Measurements from ENCODE around the gene WIPF2.

WIPF2 gene

GRCh38 chr17:40326014-40326831 lies 107.1 kb downstream of the WIPF2 start:
- no peak for DNase-seq (ENCODE audit: low read depth)

DNA sequence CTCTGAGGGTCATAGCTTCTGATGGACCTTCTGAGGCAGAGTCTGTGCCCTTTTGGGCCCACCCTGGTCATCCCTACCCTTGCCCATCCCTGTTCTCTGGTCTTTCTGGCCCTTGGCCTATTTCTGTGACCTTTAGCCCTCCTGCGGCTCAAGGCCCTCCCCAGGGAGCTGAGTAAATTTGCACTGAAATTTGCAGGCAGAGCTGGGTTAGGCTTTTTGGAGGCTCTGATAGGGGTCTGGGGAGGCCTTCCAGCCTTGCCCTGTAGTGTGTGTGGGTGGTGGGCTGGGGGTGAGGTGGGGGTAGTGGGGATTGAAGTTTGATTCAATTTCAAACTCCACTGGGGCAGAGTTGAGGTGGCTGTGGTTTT lies 107.7 kb downstream of the WIPF2 start:
- no peak for DNase-seq (ENCODE audit: low read depth)

DNA sequence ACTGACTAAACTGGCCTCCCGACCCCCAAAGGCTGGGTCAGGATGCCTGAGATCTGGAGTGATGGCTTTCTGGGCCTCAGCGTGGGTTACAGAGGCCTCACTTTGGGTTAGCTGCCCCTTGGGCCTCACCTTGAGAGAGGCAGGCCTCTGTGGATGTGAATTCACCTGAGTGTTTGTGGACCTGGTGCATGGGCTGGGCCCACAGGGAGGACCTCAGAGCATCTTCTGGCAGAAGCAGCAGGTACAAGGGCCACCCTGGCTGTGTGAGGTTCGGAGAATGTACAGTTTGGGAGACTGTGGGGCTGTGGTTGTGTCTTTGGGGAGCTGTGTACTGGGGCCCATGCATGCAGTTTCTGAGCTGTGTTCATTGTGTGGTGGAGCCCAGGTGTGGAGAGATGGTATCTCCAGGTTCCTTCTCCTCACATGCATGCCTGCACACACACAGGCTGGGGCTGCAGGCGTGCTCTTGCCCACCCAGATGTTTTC lies 108.2 kb downstream of the WIPF2 start:
- DNase-seq (ENCODE audit: low read depth), result no peak

GRCh38 chr17:40327735-40328385 lies 108.8 kb downstream of the WIPF2 start:
- DNase-seq (ENCODE audit: low read depth), result no peak

GRCh38 chr17:40328386-40328766 lies 109.3 kb downstream of the WIPF2 start:
- DNase-seq (ENCODE audit: low read depth), result no peak

GRCh38 chr17:40329839-40330794 lies 111.0 kb downstream of the WIPF2 start:
- no peak for DNase-seq (ENCODE audit: low read depth)

DNA sequence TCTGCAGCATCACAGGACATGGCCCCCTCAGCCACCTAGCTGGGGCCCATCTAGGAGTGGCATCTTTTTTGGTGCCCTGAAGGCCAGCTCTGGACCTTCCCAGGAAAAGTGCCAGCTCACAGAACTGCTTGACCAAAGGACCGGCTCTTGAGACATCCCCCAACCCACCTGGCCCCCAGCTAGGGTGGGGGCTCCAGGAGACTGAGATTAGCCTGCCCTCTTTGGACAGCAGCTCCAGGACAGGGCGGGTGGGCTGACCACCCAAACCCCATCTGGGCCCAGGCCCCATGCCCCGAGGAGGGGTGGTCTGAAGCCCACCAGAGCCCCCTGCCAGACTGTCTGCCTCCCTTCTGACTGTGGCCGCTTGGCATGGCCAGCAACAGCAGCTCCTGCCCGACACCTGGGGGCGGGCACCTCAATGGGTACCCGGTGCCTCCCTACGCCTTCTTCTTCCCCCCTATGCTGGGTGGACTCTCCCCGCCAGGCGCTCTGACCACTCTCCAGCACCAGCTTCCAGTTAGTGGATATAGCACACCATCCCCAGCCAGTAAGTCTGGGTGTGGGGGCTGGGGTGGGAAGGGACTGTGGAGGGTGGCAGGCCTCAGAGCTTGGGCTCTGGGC lies 111.9 kb downstream of the WIPF2 start:
- DNase-seq (ENCODE audit: low read depth), result no peak

GRCh38 chr17:40331743-40332641 lies 112.9 kb downstream of the WIPF2 start:
- DNase-seq (ENCODE audit: low read depth), result no peak

Measured in stimulated activated CD8-positive, alpha-beta memory T cell treated with anti-CD3 and anti-CD28 coated beads, Interleukin-7, amount 100 ng/mL, for 24 hours (primary cell).